OCI-M2 (cell line): ENCODE results near the gene DMAC1.

Experiments
- DNase-seq: peaks from one replicate; lab custom pipeline; 2025; ENCODE audit not compliant: unreplicated experiment; lab: John Stamatoyannopoulos, UW

The DMAC1 gene

DNA sequence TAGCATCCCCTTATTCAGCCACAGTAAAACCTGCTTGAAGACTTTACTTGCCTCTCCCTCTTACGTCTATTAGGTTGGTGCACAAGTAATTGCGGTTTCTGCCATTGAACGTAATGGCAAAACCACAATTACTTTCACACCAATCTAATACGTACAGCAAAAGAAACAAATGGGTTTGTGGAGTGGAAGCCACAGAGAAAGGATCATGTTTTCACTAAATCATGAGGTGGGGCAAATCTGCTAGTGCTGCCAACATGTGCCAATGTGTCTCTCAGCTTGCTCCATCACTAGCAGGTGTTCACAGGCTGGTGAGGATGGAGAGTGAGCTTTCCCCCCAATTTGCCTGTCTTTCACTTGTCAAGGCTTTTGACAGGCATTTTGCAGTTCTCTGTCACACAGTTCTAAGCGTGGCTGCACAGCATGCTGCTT is 15.9 kb downstream of the DMAC1 start:
- DNase-seq, result no peak

DNA sequence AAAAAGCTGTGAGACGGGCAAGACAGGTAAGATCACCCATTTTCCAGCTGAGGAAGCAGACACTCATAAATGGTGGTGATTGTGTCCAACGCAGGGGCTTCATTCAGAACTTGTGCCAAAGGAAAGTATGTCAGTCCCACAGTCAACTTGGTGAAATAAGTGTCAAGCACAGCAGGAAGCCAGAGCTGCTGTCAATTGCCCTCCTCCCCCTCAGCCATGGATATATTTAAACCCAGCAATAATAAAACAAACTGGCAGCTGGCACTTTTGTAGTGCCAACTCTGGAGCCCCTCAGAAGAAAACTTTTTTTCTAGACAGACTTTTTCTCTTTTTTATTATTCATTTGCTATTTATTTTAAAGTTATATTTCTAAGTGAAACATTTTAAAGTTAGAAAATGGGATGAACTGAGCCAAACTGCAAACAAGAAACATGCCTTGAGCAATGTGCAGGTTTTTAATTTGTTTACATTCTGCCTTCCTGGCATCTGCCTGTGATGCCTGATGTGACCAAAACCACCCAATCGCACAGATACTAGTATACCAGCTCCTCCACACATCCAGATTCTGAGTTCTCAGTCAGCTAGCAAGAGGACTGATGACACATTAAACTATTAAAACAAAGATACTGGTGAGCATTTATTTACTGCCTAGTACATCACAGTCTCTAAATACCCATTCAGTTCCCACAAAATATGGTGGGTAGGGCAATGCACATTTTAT is 17.0 kb downstream of the DMAC1 start:
- DNase-seq, result no peak

DNA sequence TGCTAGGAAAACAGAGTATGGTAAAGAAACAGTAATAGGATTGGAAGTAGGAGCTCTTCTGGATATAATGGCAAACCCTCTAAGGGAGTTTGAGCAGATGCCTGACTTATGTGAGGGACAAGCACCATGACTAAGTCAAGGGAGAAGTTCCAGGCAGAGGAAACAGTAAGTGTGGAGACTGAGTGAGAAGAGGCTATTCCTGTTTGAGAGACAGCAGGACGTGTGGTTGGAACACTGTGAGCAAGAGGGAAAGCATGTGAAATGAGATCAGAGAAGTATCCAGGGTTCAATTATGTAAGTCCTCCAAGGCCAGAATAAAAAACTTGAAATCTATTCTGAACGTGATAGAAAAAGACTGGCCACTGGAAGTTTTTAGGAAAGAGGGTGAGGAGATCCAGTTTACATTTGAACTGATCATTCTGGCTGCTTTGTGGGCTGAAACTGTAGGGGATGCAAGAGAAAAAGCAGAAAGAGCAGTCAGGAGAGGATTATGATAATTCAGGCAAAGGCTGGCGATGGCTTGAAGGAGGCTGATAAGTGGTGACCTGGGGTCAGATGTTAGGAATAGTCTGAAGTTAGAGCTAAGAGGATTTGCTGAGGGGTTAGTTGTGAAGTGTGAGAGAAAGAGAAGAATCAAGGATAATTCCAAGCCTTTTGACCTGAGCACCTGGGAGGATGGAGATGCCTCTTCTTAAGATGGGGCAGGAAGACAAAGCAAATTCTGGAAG is 19.2 kb downstream of the DMAC1 start:
- DNase-seq, result no peak

DNA sequence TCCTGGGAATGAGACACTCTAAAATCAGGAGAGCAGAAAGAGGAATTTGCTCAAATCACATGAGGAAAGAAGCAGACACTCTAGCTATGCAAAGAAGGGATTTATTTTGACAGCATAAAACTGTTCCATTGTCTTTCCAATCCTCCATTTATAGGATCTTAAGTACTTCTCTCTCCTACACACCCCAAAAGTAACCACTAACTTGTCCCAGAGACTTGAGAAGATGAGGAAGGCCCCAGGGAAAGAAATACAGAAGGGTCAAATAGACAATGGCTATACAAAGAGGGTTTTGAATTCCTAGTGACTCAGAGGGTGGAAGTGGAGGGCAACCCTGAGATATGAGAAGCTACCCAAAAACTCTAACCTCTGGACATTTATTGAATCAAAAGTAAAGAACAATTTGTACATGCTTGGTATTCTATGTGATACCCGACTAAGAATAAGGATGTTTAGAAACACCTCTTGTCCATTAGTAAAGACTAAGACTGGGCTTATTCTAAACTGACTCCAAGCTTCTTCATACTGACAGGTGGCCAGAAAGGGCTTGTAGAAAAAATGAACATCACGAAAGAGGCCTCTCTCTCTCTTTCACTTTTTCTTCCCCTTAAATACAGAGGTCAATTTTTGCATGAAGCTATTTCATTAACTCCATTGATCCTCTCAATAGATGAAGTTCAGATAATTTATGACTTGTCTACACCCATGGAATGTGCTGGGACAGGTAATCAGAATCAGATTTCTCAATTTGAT is 20.6 kb downstream of the DMAC1 start:
- no peak for DNase-seq

DNA sequence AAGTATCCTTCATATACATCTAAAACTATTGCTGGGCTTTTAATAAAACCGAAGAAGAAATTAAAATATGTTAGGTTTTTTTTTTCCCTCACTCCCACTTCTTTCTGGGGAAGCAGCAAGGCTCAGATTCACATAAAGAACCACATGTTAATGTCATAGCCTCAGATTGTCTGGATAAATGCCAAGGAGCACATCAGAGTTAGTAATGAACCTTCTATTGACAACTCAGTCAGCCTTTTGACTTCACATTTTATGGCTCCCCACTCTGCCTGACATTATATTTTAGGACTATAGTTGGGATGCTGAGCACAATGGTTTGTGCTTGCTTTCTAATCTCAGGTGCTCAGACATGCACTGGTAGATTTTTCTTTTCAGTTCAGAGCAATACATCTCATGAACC is 21.8 kb downstream of the DMAC1 start:
- no peak for DNase-seq

DNA sequence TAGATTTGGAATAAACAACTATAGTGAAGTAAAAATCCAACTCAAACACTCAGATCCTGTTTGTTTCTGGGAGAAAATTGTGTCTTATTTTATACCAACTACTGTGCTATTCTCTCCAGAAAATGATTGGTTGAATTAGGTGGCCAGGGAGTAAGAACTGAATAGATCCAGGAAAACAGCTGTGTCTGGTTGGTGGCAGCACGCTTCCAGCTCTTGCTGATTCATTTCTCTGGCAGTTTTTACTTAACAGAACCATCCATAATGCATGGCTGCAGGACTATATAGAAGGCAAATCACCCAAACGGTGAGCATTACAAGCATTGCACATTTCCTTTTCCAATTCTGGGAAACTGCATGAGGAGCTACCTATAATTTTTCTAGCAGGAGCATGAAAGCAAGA is 29.5 kb downstream of the DMAC1 start:
- no peak for DNase-seq

DNA sequence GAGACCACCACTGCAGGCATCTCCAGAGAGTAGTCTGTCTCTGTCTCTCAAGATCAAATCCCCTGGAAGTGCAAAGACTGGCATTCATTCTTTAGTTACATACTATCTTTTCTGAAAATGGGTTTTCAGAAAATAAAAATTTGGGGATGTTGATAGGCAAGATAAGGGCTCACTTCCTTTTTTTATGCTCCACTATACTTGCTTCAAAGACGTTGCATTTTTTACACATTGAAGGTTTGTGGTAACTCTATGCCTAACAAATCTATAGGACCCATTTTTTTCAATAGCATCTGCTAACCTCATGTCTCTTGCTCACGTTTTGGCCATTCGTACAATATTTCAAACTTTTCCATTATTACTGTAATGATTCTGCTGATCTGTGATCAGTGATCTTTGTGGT is 37.0 kb downstream of the DMAC1 start:
- DNase-seq, result no peak

DNA sequence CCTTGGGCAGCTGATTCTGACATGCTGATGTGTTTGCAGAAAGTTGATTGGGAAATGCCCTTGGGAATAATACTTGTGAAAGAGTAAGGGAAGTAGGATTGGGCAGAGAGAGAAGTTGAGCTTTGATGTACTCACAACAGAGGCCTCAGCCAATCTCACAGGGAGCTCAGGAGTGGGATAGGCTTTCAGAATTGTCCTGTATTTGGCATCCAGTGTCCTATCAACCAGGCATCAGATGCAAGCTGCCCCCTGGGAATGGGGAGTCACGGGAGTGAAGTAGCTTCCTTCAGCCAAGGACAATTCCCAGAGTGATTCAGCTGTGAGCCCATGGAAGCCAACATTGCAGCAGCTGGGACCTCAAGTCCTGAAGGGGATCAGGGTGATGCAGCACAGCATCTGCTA is 39.6 kb downstream of the DMAC1 start:
- no peak for DNase-seq

DNA sequence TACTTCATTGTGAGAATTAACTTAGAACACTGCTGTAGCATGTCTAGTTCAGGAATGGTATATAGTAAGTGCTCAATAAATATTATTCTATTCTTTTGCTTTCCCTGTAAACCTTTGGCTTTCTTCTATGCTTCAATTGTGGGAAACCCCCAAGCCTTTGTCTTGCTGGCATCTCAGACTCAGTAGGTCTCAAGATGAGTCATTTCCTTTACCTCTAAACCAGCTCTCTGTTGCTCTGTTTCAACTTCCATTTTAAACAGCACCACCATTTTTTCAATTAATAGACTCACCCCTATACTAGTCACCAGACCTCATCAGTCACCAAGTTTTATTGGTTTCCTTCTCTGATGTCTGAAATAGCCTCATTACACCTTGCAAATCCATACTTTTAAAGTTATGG is 43.5 kb downstream of the DMAC1 start:
- no peak for DNase-seq

DNA sequence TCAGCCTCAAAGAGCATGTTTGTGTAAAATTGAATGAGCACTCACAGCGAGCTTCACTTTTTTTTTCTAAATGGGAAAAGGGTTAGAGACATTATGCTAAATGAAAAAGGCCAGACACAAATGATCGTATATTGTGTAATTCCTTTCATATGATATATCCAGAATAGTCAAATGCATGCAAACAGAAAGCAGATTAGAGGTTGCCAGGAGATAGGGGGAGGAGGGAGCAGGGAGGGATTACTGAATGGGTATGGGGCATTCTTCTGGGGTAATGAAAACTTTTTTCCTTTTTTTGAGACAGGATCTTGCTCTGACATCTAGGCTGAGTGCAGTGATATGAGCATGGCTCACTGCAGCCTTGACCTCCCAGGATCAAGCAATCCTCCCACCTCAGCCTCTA is 47.1 kb downstream of the DMAC1 start:
- no peak for DNase-seq
